ENCODE measurements around the gene LSG1.
"Not testable (repeated sequence)": the region's sequence is repeated elsewhere in the genome, so short reads cannot be mapped to it uniquely, and the experiment has no call there.

The LSG1 gene

DNA sequence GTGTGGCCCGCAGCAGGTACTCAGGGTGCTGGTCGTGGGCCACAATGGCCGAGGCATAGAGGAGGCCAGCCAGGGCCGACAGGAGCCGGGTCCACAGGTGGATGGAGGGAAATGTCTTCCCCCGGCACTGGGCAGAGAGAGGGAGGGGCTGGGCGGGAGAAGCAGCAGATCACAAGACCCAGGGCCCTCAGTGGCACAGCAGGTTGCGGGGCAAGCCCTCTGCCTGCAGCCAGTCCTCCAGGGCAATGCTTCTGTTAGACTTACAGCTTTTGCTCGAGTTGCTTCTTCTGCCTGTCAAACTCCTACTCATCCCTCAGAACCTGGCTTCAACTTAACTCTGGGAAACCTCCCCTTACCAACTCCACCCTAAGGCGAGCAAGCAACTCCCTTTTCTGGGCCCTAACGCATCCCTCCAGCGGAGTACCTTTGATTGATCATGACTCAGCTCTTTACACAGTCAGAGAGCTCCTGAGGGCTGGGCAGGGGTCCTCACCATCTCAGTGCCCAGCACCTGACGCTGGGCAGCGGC, 54.8 kb downstream of the LSG1 start:
- no peak for DNase-seq

DNA sequence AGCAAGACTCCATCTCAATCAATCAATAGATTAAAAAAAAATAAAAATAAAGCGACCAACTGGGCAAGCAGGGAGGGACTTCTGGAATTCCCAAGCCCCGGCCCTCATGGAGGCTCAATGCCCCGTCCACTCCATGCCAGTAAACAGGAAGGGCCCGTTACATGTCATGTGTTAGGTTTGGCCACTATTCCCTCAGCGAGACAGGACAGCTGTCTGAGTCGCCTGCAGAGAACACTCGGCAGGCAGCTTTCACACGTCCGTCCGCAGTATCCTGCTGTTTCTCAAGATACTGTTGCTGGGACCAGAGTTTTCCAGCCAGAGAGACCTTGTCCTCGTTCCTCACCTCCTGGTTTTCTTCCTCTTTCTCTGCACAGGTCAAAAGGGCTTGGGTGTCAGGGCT, 56.8 kb downstream of the LSG1 start:
- DNase-seq, result no peak

DNA sequence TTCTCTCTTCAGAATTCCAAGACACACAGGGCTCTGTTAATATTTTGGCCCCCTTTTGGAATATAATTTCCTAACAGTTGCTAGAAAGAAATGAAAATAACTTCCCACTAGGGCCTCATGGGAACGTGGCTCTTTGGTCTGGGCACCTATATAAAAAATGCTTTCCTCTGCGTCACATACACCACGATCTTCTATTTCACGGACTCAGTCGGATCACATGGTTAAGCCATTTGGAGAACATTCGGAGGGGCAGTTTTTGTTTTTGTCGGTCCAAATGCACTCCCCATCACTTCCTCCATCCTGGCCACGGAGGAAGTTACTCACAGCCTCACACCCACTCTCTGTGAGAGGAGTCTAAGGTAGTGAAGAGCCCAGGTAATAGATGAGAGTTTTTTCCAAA, 59.8 kb downstream of the LSG1 start:
- DNase-seq, result no peak

DNA sequence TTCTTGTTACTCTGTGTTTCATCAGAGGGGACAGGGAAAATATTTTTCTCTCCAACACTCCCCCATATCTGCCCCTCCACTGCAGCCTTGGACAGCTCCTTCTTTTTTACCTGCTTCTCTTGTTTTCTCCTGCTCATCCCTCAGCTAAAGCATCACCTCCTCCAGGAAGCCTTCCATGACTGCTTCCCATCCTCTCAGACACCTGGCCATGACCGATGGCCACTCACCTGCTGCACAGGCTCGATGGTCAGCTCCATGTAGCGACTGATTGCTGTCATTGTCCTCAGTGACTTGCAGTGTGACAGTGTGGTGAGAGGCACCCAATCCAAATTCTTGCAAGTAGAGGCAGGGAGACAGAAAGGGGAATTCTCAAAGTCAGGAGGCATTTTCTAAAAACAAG, 61.3 kb downstream of the LSG1 start:
- no peak for DNase-seq

DNA sequence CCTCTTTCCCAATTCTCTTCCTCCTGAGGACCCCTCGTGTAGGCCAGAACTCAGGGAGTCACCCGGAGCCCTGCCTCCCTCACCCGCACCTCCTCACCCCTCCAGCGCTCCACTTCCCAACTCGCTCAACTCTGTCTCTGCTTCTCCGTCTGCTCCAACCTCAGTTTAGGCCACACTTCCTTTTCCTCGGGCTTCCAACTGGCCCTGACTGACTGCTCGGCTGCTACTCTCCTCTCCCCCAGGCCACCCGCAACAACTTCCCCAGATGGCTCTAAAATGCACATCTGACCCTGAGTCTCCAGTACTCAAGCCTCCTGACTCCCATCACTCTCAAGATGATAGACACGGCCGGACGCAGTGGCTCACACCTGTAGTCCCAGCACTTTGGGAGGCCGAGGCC, 62.4 kb downstream of the LSG1 start:
- no peak for DNase-seq

DNA sequence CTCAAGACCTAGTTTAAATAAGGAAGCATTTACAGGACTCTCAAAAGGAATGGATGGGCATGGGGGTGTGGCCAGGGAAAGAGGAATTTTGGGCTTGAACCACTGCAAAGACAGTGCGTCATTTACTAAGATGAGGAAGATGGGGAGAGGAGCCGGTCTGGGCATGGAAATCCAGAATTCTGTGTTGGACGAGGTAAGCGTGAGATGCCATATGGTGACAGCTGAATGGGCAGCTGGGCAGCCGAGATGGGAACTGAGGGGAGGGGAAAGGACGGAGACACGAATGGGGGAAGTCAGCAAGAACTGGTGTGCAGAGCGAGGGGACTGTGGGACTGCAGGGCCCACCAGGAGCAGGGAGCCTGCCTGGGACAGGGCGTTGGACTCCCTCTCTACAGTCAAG, 63.0 kb downstream of the LSG1 start:
- no peak for DNase-seq

DNA sequence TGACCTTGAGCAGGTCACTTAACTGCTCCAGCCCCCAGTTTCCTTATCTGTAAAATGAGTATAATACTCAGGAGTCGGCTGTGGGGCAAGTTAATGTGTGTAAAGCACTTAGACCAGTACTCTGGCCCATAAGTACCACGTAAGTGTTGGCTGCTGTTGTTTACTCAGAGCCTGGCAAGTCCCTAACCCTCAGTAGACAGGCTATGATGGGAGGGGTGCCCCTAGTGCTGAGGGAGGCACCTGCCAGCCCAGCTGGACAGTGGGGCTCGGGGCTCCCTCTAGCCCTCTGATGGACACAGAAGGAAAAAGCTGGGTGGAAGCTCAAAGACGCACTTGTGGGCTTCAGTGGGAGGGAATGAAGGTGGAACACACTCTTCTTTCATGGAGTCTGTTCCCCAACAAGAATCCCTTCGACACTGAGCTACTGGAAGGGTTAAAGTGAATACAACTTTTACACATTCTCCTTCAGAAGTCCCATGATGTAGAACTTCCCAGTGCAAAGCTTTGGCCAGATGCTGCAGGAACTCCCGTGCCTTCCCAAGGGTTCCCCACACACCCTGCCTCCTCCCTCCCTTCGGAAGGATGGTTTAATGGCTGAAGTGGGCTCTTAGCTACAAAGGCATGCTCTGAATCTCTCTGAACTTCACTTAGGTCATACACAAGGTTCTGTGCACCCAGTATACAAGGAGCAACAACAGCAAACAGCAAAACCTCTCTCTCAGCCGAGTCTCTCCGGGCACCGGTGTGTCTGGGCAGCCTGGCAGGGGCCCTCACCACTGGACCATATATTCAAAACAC, 64.2 kb downstream of the LSG1 start:
- DNase-seq, result no peak

DNA sequence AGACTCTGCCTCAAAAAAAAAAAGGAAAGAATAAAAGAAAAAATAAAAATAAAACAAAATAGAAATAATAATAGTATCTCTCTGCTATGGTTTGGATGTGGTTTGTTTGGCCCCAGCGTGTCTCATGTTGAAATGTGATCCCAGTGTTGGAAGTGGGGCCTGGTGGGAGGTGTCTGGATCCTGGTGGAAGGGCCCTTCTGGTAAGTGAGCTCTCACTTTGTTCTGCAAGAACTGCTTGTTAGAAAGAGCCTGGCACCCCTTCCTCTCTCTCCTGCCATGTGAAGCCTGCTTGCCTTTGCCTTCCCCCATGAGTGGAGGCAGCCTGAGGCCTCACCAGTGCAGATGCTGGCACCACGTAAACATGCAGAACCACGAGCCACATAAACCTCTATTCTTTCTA, 65.0 kb downstream of the LSG1 start:
- no peak for DNase-seq

DNA sequence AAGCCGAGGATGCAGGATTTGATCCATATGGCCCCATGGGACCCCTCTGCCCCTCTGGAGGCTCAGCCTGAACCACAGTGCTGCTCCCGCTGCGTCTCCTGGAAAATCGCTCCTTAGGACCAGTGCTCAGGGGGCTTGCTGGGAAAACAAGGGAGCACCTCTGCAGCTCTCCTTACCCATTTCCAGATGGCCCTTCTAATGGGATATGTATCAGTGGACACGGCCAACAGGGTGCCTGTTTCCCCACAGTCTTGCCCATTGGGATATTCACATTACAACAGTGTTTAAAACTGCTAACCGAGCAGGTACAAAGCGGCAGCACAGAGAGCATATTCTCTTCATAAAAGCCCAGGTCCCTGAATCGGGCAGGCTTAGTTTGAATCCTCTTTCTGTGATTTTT, 65.8 kb downstream of the LSG1 start:
- DNase-seq, result no peak

DNA sequence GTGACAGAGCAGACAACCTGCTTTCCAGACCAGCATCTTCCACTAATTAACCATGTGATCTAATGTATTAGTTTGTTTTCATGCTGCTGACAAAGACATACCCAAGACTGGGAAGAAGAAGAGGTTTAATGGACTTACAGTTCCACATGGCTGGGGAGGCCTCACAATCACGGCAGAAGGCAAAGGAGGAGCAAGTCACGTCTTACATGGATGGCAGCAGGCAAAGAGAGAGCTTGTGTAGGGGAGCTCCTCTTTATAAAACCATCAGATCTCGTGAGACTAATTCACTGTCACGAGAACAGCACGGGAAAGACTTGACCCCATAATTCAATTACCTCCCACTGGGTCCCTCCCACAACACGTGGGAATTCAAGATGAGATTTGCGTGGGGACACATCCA, 66.7 kb downstream of the LSG1 start:
- not testable (repeated sequence) for DNase-seq

DNA sequence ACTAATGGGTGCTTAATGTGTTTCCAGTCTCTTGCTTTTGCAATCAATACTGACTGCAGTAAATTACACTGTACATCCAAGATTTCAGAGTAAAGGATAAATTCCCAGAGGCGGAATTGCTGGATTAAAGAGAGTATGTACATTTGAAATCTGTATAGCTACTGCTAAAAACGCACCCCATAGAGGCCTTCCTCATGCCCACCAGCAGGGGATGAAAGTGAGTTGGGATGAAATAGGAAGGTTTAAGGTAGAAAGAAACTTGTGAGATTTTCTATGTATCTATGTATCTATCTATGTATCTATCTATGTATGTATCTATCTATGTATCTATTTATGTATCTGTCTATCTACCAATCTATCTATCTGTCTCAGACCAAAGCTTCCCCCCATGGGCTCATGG, 67.2 kb downstream of the LSG1 start:
- no peak for DNase-seq

DNA sequence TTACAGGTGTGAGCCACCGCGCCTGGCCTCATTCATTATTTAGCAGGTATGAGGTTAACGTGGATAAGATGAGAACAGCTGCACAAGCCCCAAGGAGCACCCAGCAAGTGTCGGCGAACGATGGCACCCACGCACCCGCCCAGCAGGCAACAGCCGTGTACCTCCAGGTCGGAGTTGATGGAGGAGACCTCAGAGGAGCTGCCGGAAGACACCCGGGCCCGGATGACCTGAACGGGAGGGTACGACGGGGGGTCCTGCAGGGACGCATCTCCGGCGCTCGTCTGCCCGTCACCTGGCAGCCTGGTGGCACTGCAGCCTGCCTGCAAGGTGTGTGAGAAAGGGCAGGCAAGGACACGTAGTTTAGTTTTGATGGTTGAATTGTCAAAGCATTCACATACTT, 67.9 kb downstream of the LSG1 start:
- DNase-seq, result no peak

DNA sequence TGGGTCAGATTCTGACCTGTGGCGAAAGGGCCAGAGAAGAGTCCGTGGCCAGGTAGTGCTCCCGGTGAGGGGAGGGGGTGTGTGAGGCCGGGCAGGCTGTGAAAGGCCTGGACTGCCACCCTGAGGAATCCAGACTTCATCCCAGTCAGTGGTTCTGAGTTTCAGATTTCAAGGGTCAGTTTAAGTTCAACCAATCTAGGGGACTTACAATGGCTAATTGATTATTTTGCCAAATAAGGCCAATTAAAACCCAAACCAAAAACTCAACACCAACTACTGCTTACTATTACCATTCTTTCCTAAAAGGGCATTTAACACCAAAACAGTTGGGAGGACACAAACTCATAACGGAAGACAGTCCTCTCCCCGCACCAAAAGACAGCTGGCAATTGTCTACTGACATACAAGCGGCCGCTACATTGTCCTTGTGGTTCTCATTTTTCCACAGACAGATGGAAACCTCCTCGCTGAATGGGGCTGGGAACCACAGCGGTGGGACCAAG, 69.3 kb downstream of the LSG1 start:
- DNase-seq, result no peak

DNA sequence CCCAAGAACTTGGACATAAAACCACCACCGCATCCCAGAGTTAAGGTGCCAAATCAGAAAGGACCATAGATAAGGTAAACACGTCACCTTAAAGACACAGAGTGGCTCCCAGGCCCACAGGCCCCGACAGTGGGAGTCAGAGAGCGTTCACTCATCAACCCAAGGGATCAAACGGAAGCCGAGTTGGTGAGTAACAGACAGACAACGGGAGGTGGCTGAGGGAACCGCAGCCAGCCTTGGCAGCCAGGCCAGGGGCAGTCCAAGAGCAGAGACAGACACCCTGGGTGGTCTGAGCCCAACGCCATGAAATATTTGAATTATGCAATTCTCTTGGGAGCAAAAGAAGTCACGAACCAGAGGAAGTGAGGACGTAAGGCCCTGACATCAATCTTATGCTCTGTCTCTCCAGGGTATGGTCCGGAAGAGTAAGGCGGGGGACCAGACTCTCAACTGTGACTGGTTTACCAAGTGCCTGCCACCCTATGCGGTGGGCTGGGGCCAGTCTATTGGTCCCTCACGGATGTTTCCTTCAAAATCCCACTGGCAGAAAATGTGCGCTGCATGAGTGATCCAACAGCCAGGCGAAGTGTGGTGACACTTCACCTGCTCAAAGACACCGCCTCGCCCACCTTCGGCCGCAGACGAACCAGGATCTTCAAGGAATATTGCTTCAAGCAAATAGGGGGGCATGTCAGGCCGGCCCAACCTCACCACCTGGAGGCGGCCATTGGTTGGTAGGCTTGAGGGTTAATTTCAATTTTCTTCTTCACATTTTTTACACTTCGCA, 73.0 kb downstream of the LSG1 start:
- DNase-seq, result no peak

DNA sequence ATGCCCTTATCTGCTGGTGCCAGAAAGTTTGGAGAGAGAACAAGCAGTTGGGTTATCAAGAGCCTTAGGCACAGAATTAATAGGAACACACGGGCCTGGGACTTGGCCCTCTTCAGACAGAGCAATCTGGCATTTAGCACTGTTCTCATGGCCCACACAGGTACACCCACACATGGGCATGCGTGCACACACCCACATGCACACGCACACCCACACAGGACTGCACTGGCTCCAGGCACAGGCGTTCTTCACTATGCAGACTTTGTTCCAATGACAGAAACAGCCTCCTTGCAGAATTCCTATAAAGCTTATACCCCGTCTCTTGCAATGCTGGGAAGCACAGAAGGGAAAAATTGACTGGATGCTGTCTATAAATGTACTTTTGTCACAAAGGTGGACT, 75.1 kb downstream of the LSG1 start:
- DNase-seq, result no peak

DNA sequence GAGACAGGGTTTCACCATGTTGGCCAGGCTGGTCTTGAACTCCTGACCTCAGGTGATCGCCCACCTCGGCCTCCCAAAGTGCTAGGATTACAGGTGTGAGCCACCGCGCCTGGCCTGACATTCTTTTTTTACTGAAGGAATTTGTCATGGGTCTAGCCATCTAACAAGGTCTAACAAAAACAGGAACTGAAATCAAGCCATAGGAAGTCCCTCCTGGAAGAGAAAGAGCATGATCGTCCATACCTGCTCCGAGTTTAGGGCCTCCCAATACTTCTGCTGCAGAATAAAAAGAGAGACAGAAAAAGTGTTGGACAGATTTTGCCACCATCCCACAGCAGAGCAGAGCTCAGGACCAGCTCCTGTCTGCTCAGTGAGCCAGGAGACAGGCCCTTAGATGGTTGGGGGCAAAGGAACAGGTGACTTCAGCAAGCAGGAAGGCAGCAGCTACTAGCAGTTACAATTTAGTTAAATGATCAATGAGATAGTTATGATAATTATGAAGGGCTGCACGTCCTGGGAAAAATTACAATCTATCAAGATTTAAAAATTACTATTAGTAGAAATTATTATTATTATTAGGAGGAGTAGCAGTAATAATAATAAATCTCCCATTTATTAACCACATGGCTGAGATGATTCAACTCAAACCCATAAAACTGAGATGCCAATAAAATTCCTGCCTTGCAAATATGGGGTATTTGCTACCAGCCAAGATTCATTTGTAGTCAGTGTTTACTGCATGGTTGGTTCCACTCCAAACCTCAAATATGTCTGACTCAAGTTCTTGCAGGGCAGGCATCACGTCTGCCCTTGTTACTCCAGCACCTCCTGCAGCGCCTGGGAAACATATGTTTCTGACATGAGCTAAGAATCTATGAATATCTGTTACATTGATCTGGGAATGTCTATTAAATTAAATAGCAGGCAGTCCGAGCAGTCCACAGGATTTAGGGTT, 78.9 kb downstream of the LSG1 start:
- no peak for DNase-seq
